HAP-1 (cell line): Measurements from ENCODE around the gene IL10.
"Not testable (repeated sequence)": the region's sequence is repeated elsewhere in the genome, so short reads cannot be mapped to it uniquely, and the experiment has no call there.

Experiments used
- DNase-seq, 2 experiments: peaks; one replicate each; pipeline ENCODE4 v3.0.0-alpha.2; 2016 to 2020; ENCODE audit warnings: low spot score in 2 of 2
- H3K27me3 ChIP-seq: fragments of 250-450 bp; sonication (Bioruptor Pico); 2 replicates; pipeline ENCODE4 v1.5.1; 2020; ENCODE audit warnings: low read depth, mild to moderate bottlenecking, moderate library complexity
- H3K36me3 ChIP-seq: fragments of 250-450 bp; sonication (Bioruptor Pico); replicated peaks from 2 replicates; pipeline ENCODE4 v1.5.1; 2020; ENCODE audit warnings: mild to moderate bottlenecking
- H3K4me1 ChIP-seq: fragments of 250-450 bp; sonication (Bioruptor Pico); 2 replicates; pipeline ENCODE4 v1.5.1; 2020; ENCODE audit warnings: mild to moderate bottlenecking
- H3K4me3 ChIP-seq: fragments of 250-450 bp; sonication (Bioruptor Pico); 2 replicates; pipeline ENCODE4 v1.5.1; 2020; ENCODE audit warnings: mild to moderate bottlenecking, moderate library complexity
- H3K9me3 ChIP-seq: fragments of 250-450 bp; sonication (Bioruptor Pico); 2 replicates; pipeline ENCODE4 v1.5.1; 2020; ENCODE audit warnings: mild to moderate bottlenecking, moderate library complexity
- in situ Hi-C: fragments of 300-500 bp; cut with MboI; formaldehyde crosslinking; loops from 3 replicates; pipeline ENCODE4 v1.14.3; 2020; ENCODE audit warnings: low sequenced_read_pairs, inconsistent platforms, mixed read lengths

Gene IL10

GRCh38 chr1:206786212-206786886 lies 14.1 kb upstream of the IL10 start:
- no peak overlapping the region for H3K4me3 ChIP-seq
- in situ Hi-C loops, result no loop called here
- no peaks in the 10 kb centered on the region for H3K36me3 ChIP-seq
- DNase-seq, result no peak
- H3K4me1 ChIP-seq, result no peaks in the 10 kb centered on the region
- H3K9me3 ChIP-seq, result no peaks in the 10 kb centered on the region
- 0 out of 2 replicates have a peak, but pooled peaks cover 4% of the 10 kb centered on the region for H3K27me3 ChIP-seq

DNA sequence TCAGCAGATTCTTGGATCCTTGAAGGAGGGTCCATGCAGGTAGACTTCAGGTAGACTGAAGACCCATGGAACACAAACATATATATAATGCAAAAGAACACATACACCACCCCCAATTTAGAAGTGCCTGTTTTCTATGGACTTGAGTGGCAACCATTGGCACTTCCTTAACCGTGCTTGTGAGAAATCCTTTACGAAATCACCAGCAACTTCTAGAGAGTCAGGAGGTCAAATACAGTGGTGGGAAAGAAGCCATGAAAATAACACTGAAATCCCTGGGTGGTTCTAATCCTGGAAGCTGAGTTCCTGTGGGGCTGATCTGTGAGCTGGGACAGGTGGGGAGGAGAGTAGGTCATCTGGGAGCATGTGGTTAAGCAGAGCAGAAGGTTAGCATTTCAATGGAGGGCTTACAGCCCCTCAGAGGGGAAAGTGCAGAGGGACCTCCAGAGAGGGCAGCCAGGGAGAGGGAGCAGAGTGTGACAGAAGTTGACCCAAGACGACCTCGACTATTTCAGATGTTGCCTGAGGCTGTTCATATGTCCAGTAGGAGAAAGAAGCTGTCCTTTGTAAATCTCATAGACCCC lies 13.0 kb upstream of the IL10 start:
- DNase-seq, result no peak
- Histone ChIP-seq H3K4me3 (no peak overlapping the region), H3K9me3 (no peaks in the 10 kb centered on the region), H3K36me3 (no peaks in the 10 kb centered on the region), H3K4me1 (no peaks in the 10 kb centered on the region), H3K27me3 (0 out of 2 replicates have a peak, but pooled peaks cover 4% of the 10 kb centered on the region)
- in situ Hi-C loops, result no loop called here

DNA sequence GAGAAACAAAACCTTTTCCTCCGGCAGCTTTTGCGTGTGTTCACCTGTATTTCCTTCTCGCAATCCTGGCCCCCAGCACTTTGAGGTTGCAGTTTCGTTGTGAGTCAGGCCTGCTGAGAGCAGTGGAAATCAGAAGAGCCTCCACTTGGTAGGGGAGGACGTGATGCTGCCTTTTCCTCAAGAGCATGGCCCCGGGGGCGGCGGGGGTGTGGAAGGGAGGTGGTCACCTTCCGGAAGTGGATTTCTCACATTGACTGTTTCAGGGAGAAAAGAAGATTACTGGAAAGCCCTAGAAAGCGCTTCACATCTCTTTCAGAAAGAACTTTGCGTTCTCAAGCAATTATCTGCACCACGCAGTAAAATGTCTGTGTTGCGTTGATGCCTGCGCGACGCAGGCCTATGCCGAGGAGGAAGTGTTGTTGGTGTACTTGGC lies 12.2 kb upstream of the IL10 start:
- Histone ChIP-seq H3K9me3 (no peaks in the 10 kb centered on the region), H3K4me3 (no peak overlapping the region), H3K4me1 (no peaks in the 10 kb centered on the region), H3K27me3 (no peaks in the 10 kb centered on the region), H3K36me3 (no peaks in the 10 kb centered on the region)
- no peak for DNase-seq
- in situ Hi-C loops, result no loop called here

DNA sequence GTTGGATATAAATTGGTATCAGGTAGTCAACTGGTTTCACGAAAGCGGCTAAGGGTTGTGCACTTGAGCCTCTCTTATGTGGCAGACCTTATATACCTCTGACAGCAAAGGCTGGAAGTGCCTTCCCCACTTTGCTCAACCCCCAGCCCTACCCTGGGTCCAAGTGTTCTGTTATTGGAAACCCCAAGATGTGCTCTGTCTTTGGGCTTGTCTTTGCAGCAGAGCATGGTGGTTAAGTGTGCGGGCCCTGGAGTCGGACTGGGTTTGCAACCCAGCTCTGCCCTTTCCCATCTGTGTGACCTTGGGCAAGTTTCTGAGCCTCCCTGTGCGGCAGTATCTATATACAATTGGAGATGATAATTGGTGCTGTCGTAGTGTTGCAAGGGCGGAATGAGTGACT lies 11.2 kb upstream of the IL10 start:
- Histone ChIP-seq H3K4me1 (no peaks in the 10 kb centered on the region), H3K36me3 (no peaks in the 10 kb centered on the region), H3K27me3 (no peaks in the 10 kb centered on the region), H3K9me3 (no peaks in the 10 kb centered on the region), H3K4me3 (no peak overlapping the region)
- in situ Hi-C loops, result no loop called here
- DNase-seq, result no peak

GRCh38 chr1:206782448-206782847 lies 10.2 kb upstream of the IL10 start:
- in situ Hi-C loops, result no loop called here
- Histone ChIP-seq H3K4me1 (no peaks in the 10 kb centered on the region), H3K4me3 (no peak overlapping the region), H3K36me3 (no peaks in the 10 kb centered on the region), H3K9me3 (no peaks in the 10 kb centered on the region), H3K27me3 (no peaks in the 10 kb centered on the region)
- no peak for DNase-seq

DNA sequence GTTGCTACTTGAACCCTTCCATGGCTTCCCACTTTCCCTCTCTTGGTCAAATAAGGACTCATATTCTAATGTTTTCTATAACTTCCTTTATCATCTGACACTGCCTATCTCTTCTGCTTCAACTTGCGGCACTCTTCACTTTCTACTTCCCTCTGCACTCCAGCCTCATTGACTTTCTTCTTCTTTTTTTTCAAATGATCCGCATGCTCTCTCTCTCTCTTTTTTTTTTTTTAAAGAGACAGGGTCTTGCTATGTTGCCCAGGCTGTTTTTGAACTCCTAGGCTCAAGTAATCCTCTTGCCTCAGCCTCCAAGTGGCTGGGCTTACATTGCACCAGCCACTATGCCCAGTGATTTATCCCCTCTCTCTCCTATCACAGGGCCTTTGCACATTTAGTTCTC lies 7.3 kb upstream of the IL10 start:
- H3K9me3 ChIP-seq, result no peaks in the 10 kb centered on the region
- H3K4me3 ChIP-seq, result no peak overlapping the region
- DNase-seq, result no peak
- no peaks in the 10 kb centered on the region for H3K4me1 ChIP-seq
- H3K36me3 ChIP-seq, result no peaks in the 10 kb centered on the region
- in situ Hi-C loops, result no loop called here
- no peaks in the 10 kb centered on the region for H3K27me3 ChIP-seq

GRCh38 chr1:206778911-206779310 lies 6.6 kb upstream of the IL10 start:
- H3K4me1 ChIP-seq, H3K9me3 ChIP-seq, DNase-seq, in situ Hi-C loops, H3K27me3 ChIP-seq, H3K36me3 ChIP-seq, H3K4me3 ChIP-seq: not testable (repeated sequence)

DNA sequence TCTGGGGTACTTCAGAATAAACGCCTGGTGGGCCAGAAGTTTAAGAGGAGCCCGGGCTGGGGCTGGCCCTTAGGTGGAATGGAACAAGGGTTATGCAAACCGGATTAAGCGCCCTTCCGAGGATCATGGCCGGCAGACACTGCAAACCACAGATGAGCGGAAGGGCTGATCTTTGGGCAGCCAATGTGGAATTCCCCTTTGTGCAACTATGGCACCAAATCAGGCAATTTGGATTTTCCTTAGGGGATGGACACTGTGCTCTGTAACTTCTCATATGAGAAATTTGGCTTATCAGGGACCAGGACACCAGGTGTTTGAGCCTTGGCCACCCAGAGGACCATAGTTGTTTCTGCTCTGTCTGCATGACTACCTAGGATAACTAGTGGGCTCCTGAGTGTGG lies 5.7 kb upstream of the IL10 start:
- DNase-seq, result no peak
- in situ Hi-C loops, result no loop called here
- no peaks in the 10 kb centered on the region for H3K36me3 ChIP-seq
- no peaks in the 10 kb centered on the region for H3K9me3 ChIP-seq
- no peaks in the 10 kb centered on the region for H3K4me1 ChIP-seq
- H3K4me3 ChIP-seq, result no peak overlapping the region
- H3K27me3 ChIP-seq, result no peaks in the 10 kb centered on the region

- H3K4me1 ChIP-seq, result no peaks in the 10 kb centered on the region
Measured at GRCh38 chr1:206776229-206776628, 3.9 kb upstream of the IL10 start.

DNA sequence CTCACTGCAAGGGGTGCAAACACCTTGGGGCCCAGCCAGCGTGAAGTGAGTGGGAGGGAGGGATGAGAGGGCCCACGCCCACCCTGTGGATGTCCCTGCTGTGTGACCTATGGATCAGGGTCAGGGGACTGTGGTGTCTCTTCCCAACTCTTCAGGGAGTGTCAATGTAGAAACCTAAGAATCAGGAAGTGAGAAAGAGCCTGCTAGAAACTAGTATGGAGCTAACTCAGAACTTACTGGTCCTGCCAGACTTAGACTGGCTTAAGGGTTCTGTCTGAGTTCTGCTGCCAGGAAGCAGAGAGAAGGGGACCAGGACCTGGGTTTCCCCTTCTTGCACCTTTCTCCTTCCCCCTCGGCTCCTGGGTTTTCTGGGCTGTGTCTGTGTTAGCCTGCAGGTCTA lies 1.8 kb upstream of the IL10 start:
- no peaks in the 10 kb centered on the region for H3K9me3 ChIP-seq
- H3K4me3 ChIP-seq, result no peak overlapping the region
- peaks cover 5% of the 10 kb centered on the region; the same call in 1 of the 2 replicates for H3K27me3 ChIP-seq
- no peaks in the 10 kb centered on the region for H3K36me3 ChIP-seq
- H3K4me1 ChIP-seq, result no peaks in the 10 kb centered on the region
- in situ Hi-C loops, result no loop called here
- no peak for DNase-seq

More at GRCh38 chr1:206776229-206776628, 3.9 kb upstream of the IL10 start:
- Histone ChIP-seq H3K9me3 (no peaks in the 10 kb centered on the region), H3K27me3 (no peaks in the 10 kb centered on the region), H3K4me3 (no peak overlapping the region), H3K36me3 (no peaks in the 10 kb centered on the region)
- in situ Hi-C loops, result no loop called here
- no peak for DNase-seq

DNA sequence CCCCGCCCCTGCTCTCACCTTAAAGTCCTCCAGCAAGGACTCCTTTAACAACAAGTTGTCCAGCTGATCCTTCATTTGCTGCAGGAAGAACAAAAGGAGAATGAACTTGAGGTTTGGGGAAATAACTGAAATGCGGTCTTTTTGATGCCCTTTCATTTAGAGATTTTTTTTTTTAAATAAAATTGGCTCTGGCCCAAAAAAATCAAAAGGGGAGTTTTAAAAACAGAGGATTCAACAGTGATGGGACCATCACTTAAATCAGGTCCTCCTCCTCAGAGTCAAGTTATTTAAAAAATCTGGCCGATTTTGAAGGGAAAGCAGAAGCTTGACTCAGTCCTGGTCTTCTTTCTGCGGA lies 979 bp downstream of the IL10 start:
- in situ Hi-C loops, result no loop called here
- no peak overlapping the region for H3K4me3 ChIP-seq
- H3K36me3 ChIP-seq, result no peaks in the 10 kb centered on the region
- DNase-seq, result no peak
- H3K9me3 ChIP-seq, result no peaks in the 10 kb centered on the region
- peaks cover 5% of the 10 kb centered on the region; the same call in 1 of the 2 replicates for H3K27me3 ChIP-seq
- H3K4me1 ChIP-seq, result no peaks in the 10 kb centered on the region

DNA sequence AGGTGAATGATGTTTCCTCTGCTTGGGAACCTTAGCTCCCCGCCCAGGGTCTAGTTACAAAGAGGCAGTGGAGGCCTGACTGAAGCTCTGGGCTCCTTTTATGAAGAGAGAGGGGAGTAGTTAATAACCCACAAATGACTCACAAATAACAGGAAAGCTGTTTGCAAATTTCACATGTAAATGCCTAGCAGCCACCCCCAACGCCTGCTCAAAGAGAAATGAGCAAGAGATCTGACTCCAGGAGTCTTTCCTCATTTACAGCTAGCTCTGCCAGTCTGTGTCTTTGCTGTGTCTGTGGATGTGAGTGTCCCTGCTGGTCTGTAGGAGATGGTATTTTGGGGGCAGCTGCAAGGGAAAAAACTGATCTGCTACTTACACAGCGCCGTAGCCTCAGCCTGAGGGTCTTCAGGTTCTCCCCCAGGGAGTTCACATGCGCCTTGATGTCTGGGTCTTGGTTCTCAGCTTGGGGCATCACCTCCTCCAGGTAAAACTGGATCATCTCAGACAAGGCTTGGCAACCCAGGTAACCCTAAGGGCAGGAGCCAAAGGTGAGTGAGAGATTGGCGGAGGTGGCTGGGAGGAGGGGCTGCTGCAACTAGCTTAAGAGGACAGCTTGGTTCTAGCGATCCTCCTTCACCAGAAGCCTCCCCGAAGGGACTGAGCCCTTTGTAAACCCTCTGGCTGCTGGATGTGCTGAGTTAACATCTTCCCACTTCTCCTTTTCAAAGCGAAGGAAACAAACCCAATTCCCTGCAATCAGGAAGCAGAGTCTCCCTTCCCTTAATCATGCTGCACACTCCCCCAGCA lies 1.6 kb downstream of the IL10 start, which contains the start of gene IL19:
IL19 (plus strand) TSS at position 243 of the 807 bp plus-strand sequence. CDS start 65,890 bp downstream, outside the sequence.
- Histone ChIP-seq H3K4me3 (no peak within 1 kb of the TSS), H3K36me3 (no peaks in the 10 kb centered on the region), H3K4me1 (no peaks in the 10 kb centered on the region), H3K9me3 (no peaks in the 10 kb centered on the region), H3K27me3 (peaks cover 5% of the 10 kb centered on the region; the same call in 1 of the 2 replicates)
- no peak for DNase-seq
- in situ Hi-C loops, result no loop called here

DNA sequence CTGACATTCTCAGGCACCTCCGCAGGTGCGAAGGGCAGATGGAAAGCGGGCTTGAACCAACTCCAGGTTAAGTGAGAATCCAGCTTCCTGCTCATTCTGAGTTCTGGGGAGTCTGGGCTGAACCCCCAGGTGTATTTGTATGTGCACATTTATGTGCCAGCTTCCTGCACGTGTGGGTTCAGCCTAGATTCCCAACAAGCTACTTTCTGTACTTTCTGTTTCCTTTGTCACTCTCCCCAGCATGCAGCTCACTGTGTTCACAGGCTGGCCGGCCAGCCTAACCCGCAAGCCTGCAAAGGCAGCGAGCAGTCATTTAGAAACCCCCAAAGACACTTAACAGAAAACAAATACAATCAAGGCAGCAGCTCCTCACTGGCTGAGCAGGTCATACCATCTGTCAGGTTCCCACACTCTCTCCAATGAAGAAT lies 3.0 kb downstream of the IL10 start:
- Histone ChIP-seq H3K4me1 (no peaks in the 10 kb centered on the region), H3K4me3 (no peak overlapping the region), H3K36me3 (no peaks in the 10 kb centered on the region), H3K27me3 (peaks cover 5% of the 10 kb centered on the region; the same call in 1 of the 2 replicates), H3K9me3 (no peaks in the 10 kb centered on the region)
- in situ Hi-C loops, result no loop called here
- no peak for DNase-seq
